ENCODE measurements around the gene C1RL. TPM values are rescaled to one million over a fixed set of nuclear protein-coding genes. Genes with fewer than 3 reads are reported as not detected.
A peak's percentile ranks its signal among the peaks of the same experiment; 100 is the strongest.
"Not testable (repeated sequence)": the region's sequence is repeated elsewhere in the genome, so short reads cannot be mapped to it uniquely, and the experiment has no call there.

Gene C1RL
- total and polyA plus RNA-seq, 7 donors = 2.7 to 17.0 (median 14.6) TPM

GRCh38 chr12:7109572-7109920, 532 bp upstream of the C1RL start:
- Histone ChIP-seq H3K9me3 (no peaks in the 10 kb centered on the region), H3K4me3 (peak overlapping the region; percentile 75), H3K27ac (no peak overlapping the region), H3K4me1 (peaks cover 14% of the 10 kb centered on the region), H3K36me3 (ENCODE audit: insufficient read depth in 1 of 2, low read depth in 1 of 2) (peaks cover 0 to 5% of the 10 kb centered on the region in 2 donors), H3K27me3 (ENCODE audit: insufficient read depth in 3 of 3, low read length in 2 of 3) (no peaks in the 10 kb centered on the region)
- ATAC-seq = no peak
- TF ChIP-seq CTCF (IDR thresholded peaks at IDR 0.05) = no peak
- 54 to 73% (median 69%) methylated on average over 5 of the region's 5 CpGs for WGBS, 3 donors
- intact Hi-C loops (cut with DNase I) = loop anchor here (1.0 kb wide), 2 partner anchors 49 to 165 kb away; partner anchors contain the start of genes C1S (in 2 of the 2) and C12orf57 (in 1 of the 2)
- no peak for DNase-seq

DNA sequence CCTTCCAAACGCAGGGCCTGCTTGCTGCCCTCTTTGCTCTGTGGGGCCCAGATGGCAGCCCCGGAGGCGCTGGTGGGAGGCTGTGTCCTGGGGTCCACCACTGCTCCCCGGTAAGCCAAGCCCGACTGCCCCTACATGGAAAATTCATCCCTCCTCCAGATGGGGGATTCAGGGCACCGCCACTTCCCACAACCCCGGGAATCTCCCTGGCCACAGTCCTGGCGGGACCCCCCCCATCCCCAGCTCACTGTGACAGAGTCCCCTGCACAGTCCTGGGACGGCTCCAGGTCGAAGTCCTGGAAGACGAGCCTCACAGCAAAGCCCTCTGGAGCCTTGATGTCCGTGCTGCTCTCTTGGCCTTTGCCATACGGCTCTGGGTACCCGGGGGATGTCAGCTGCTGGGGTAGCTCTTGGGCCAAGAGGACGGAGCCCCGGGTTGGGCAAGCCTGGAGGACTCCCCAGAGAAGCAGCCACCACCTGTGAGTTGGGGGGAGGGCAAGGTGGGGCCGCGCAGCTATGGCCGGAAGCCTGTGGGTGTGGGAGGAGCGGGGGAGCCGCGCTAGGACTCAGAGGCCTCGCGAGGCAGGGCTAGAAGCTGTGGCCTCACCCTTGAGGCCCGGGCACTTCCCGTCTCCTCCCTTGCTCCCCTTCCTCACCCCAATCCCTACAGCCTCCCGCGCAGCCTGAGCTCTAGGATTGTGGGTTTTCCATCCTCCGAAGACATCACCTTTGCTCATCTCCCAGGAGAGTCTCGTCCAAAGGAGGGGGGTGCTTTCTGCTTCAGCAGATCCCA, 815 bp downstream of the C1RL start:
- Histone ChIP-seq H3K36me3 (ENCODE audit: insufficient read depth in 1 of 2, low read depth in 1 of 2) (peaks cover 0 to 18% of the 10 kb centered on the region in 2 donors), H3K4me1 (peaks cover 11% of the 10 kb centered on the region)

DNA sequence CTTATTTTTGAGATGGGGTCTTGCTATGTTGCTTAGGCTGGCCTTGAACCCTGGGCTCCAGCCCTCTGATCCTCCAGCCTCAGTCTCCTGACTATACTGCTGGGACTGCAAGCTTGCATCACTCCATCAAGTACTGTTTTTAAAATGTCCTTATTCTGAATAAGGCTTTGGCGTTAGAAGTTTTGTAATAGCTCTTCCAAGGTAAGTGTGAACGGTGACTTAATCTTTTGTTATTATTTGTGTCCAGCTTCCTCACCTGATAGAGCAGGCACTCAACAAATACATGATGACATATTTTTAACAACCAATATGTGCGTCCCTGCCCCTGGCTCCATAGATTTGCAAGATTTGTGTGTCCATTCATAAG, 1.4 kb downstream of the C1RL start:
- Histone ChIP-seq H3K4me3 (peak overlapping the region; percentile 75), H3K9me3 (no peaks in the 10 kb centered on the region), H3K4me1 (peaks cover 5% of the 10 kb centered on the region), H3K36me3 (ENCODE audit: insufficient read depth in 1 of 2, low read depth in 1 of 2) (peaks cover 0 to 20% of the 10 kb centered on the region in 2 donors), H3K27ac (peak overlapping the region; percentile 80), H3K27me3 (ENCODE audit: insufficient read depth in 3 of 3, low read length in 2 of 3) (no peaks in the 10 kb centered on the region)
- no peak for TF ChIP-seq CTCF (IDR thresholded peaks at IDR 0.05)
- DNase-seq (no peak), ATAC-seq (peak in 1 of 4 donors; percentile 2)
- WGBS, 3 donors = 65 to 76% (median 69%) methylated on average over 3 of the region's 3 CpGs
- intact Hi-C loops (cut with DNase I) = no loop called here

More for the DNA sequence above, 815 bp downstream of the C1RL start:
- peak overlapping the region; percentile 80 for H3K27ac ChIP-seq
- ATAC-seq = peak; percentile 76 to 81 (median 79)
- H3K27me3 ChIP-seq (ENCODE audit: insufficient read depth in 3 of 3, low read length in 2 of 3) = no peaks in the 10 kb centered on the region
- H3K4me3 ChIP-seq = peak overlapping the region; percentile 75
- H3K9me3 ChIP-seq = no peaks in the 10 kb centered on the region
- intact Hi-C loops (cut with DNase I) = no loop called here
- peak; percentile 83 to 91 for DNase-seq
- no peak for TF ChIP-seq CTCF (IDR thresholded peaks at IDR 0.05)
- 14 to 31% (median 17%) methylated on average over 26 to 30 of the region's 30 CpGs for WGBS, 3 donors

DNA sequence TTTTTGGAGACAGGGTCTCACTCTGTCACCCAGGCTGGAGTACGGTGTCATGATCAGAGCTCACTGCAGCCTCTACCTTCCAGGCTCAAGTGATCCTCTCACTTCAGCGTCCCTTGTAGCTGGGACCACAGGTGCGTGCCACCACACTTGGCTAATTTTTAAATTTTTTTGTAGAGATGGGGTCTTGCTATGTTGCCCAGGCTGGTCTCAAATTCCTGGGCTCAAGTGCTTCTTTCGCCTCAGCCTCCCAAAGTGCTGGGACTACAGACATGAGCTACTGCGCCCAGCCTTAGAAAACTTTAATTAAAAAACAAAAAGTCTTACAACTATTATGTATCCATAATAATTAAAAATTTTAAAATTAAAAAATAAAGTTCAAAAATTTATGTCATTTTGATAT, 1.8 kb downstream of the C1RL start:
- H3K9me3 ChIP-seq; ATAC-seq; DNase-seq; H3K4me1 ChIP-seq; intact Hi-C loops (cut with DNase I); H3K27me3 ChIP-seq (ENCODE audit: insufficient read depth in 3 of 3, low read length in 2 of 3): not testable (repeated sequence)
- Histone ChIP-seq H3K27ac (peak overlapping the region; percentile 80), H3K4me3 (peak overlapping the region; percentile 75), H3K36me3 (ENCODE audit: insufficient read depth in 1 of 2, low read depth in 1 of 2) (peaks cover 0 to 22% of the 10 kb centered on the region in 2 donors)
- WGBS, 3 donors = 97 to 98% (median 98%) methylated on average over 5 of the region's 5 CpGs

GRCh38 chr12:7106082-7106481, 2.9 kb downstream of the C1RL start:
- DNase-seq = no peak
- Histone ChIP-seq H3K9me3 (no peaks in the 10 kb centered on the region), H3K36me3 (ENCODE audit: insufficient read depth in 1 of 2, low read depth in 1 of 2) (peaks cover 0 to 30% of the 10 kb centered on the region in 2 donors), H3K4me3 (no peak overlapping the region), H3K27ac (no peak overlapping the region), H3K27me3 (ENCODE audit: insufficient read depth in 3 of 3, low read length in 2 of 3) (no peaks in the 10 kb centered on the region), H3K4me1 (peaks cover 4% of the 10 kb centered on the region)
- WGBS, 3 donors = 83 to 91% (median 85%) methylated on average over 1 of the region's 1 CpG
- no peak for ATAC-seq
- intact Hi-C loops (cut with DNase I) = no loop called here
- TF ChIP-seq CTCF (IDR thresholded peaks at IDR 0.05) = no peak
